ENCODE data around the gene TMEM132D.

Gene TMEM132D

DNA sequence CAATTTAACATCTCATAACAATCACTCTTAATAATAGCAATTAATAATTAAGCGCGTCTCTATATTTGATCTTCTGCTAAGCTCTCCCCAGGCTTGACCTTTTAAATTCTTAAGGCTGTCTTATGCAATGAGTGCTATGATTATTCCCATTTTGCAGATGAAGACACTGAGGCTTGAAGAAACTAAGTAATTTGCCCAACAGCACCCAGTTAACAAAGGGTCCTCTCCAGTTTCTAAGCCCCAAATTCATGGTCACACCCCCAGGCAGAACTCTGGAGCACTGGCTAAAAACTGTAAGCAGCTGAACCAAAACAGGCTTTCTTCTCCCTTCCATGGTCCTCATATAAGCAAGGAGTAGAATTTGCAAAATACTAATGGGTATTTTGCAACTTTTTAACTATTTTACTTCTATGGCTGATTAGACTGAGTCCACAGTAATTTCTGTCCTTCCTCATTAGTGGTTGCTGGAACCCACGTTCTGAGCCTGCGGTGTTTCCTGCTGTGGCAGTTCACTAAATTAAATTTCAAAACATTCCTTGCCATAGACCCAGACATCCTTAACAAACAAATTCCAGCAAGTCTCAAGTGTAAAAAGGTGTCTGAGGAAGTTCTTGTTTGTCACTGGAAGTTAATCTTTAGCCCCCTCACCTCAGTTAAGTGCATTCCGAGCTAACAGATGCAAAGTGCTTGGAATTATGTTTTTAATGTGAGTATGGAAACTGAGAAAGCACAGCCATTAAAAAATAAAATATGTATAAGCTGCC lies 76.5 kb downstream of the TMEM132D start:
- no peak for DNase-seq (ENCODE audit: low read depth in 2 of 2, low spot score in 1 of 2)

DNA sequence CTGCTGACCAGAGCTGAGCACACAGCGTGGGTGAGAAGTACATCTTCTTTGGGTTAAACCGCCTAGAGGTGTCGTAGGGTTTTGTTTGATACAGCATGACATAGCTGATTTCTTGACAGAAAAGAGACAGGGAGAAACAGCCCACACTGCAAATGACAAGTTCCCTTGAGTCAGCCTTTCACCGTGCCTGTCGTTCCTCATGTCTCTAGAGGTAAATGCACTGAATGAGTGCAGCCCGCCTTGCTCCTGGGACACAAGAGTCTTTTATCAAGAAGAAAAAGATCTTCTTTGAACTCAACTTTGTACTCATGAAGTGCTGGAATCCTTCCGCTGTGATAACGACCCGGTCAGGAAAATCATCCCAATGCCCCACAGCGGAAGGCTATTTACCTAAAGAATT lies 77.6 kb downstream of the TMEM132D start:
- no peak for DNase-seq (ENCODE audit: low read depth in 2 of 2, low spot score in 1 of 2)

DNA sequence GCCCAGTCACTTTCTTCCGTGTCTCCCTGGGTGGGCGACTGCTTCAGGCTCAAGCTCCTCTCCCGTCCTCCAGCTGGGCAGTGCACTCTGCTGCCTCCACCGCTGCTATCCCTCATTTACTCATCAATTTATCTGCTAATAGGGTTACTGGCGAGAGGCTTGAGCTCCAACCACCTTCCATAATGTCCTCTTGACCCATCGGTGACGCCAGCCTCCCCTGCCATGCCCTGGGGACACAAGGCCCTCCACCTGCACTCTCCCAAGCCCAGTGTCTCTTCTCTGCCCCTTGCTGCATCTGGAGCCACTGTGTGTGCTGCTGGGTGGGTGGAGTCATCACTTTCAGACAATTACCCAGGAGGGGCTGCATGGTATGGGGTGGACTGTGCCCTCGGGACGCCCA lies 78.5 kb downstream of the TMEM132D start:
- DNase-seq (ENCODE audit: low read depth in 2 of 2, low spot score in 1 of 2), result no peak

DNA sequence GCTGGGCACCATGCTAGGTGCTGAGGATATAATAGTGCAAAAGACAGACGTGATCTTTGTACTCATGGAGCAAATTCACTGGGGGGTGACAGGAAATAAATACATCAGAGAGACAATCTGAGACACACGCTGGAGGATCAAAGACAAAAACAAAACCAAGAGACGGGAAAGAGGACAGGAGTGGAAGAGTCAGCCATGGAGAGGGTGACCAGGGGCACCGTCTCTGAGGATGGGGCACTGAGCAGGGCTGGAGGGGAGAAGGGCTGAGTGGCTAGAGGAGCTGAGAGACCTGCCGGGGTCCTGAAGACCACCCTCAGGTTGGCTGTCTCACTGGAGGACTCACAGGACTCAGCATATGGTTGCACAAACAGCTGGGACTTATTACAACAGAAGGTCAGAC lies 81.9 kb downstream of the TMEM132D start:
- DNase-seq (ENCODE audit: low read depth in 2 of 2, low spot score in 1 of 2), result no peak

DNA sequence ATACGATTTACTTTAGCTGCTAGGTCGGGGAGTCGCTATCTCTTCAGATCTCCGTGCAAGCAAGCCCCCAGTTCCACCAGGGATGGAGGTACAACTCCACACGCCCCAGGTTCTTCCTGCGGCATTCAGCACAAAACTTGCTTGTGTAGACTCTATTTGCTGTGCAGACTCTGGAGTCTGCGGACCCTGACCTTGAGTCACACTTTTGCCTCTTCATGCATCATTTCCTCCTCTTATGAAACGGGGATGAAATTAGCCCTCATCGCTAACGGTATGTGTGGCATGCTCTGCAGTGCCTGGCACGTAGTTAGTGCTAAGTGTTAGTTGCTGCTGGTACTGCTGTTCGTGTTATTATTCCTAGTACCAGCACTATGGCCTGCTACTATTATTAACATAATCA lies 84.4 kb downstream of the TMEM132D start:
- DNase-seq (ENCODE audit: low read depth in 2 of 2, low spot score in 1 of 2), result no peak

DNA sequence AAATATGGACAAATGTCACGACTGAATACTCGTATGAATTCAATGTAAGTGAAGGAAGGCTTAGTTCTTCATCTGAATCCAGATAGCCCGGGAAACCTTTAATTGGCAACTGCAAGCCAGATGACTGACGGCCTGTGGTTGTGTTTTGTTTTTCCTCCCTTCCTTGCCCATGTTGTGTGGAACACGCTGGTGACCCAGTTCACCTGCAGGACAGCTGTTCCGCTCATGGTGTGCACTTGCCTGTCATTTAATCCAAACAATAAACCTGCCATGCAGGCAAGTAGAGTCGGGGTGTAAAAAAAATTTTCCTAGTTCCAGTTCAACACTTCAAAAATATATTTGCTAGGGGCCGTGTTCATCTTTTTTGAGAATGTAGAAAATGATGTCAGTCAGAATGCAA lies 88.0 kb downstream of the TMEM132D start:
- no peak for DNase-seq (ENCODE audit: low read depth in 2 of 2, low spot score in 1 of 2)

DNA sequence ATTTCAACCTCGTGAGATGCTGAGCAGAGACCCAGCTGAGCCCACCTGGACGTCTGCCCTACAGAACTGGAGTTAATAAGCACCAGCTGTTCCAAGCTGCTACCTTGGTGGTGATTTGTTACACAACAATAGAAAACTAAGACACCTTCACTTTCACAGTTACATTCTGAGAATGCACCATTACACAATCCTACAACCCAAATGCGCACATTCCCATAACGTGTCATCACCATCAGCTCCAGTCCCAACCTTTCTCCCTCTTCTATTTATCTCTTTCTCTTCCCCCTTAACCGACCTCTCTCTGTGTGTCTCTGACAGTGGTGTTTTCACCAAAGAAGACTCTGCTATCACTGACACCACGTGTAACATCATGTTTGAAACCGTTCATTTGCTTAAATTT lies 91.9 kb downstream of the TMEM132D start:
- no peak for DNase-seq (ENCODE audit: low read depth in 2 of 2, low spot score in 1 of 2)

DNA sequence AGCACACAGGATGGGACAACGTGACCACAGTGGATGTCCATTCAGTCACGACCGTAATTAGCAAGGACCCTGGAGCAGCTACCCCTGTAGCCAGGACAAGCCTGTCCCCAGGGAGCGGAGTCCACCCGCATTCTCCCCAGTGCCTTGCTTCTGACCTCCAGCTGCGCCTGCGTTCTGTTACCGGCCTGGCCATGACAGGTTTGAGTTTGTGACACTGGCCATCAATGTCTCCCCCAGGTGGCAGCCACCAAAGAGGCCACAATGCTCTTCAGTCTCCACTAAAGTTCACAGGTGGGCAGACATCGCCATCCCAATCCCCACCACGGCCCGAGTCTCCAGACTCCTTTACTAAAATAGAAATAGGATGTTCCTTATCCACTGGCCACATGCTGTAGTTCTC lies 96.7 kb downstream of the TMEM132D start:
- DNase-seq (ENCODE audit: low read depth in 2 of 2, low spot score in 1 of 2), result no peak

DNA sequence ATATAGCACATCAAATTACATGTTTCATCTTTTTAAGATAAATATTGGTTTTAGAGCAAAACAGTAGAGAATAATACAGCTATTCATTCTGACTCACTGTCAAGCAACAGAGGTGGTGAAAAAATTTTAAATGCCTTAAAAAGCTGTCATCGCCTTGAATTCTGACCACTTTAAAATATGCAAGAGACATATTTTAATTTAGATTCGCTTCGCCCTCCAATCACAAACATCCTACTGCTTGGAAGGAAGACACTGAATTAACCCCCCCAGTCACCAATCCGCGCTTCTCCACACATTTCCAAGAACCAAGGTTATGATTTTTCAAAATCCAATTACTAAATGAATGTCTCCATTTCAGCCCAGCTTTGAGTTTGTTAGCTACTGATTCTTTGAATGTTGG lies 112.4 kb downstream of the TMEM132D start:
- no peak for DNase-seq (ENCODE audit: low read depth in 2 of 2, low spot score in 1 of 2)

DNA sequence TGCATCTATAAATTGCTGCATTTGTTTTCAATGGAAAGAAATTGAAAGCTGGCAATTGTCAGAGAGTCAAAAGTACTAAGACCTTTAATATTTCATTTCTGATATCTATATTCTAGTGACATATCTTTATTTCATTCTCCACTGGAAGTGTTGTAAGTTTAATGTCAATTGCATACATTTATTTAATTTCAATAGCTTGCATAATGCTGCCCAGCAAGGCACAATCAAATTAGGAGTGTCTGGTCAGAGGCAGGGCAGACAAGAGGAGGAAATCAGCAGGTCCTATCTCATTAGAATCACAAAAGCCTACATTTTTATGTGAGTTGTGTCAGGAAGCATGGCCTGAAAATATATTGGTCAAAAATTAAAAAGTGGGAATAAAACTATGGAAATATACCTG lies 112.9 kb downstream of the TMEM132D start:
- no peak for DNase-seq (ENCODE audit: low read depth in 2 of 2, low spot score in 1 of 2)

DNA sequence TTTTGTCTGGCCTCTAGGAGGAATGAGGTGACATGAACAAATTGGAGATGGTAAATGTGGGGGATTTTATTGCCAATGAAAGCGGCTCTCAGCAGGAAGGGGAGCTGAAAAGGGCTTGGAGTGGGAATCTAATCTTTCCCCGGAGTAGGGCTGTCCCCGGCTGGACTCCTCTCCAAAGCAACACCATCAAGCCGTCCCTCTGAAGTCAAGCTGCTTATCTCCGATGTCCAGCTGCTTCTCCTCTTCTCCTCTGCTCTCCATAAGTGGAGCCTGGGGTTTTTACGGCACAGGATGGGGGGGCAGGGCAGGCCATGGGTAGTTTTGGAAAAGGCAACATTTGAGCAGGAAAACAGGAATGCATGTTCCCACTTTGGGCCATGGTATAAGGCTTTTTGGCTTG lies 113.5 kb downstream of the TMEM132D start:
- DNase-seq (ENCODE audit: low read depth in 2 of 2, low spot score in 1 of 2), result no peak

DNA sequence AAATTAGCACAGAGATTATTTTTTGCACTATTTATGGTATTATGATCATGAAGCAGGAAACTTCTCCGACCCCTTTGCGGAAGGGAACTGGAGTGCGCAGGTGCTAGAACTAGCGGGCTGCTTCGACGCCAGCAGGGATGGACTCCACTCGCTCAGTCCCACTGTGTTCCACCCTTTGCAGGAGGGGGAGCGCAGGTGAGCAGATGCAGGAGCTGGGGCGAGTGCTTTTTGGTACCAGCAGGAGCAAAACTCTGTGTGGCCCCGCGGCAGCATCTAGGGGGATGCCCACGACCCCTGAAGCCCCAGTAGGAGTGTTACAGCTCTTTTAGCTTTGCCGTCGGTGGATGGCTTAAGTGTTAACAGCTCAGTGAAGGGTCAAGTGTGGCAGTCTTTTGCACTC lies 113.9 kb downstream of the TMEM132D start:
- no peak for DNase-seq (ENCODE audit: low read depth in 2 of 2, low spot score in 1 of 2)

DNA sequence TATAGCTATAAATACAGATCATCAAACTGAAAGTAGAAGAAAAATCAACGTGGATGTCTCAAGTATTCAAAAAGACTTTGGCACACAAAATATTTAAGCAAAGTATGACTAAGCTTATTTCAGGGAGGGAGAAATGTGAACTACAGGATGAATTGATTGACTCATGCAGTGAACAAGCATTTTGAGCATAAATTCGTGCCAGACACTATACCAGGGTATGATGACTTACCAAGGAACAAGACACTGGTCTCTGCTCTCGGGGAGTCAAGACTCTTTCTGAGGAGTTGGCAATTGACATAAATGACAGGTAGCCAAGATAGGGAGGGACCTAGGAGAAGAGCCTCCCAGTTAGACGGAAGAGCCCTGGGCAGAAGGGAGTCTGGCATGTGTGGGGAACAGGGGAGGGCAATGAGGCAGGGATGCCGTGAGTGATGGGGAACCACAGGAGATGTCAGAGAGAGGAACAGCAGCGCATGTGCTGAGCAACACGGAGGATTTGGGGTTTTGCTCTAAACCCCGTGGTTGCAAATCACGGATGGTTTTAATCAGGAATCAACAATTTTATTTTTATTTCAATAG lies 115.2 kb downstream of the TMEM132D start:
- DNase-seq (ENCODE audit: low read depth in 2 of 2, low spot score in 1 of 2), result no peak

DNA sequence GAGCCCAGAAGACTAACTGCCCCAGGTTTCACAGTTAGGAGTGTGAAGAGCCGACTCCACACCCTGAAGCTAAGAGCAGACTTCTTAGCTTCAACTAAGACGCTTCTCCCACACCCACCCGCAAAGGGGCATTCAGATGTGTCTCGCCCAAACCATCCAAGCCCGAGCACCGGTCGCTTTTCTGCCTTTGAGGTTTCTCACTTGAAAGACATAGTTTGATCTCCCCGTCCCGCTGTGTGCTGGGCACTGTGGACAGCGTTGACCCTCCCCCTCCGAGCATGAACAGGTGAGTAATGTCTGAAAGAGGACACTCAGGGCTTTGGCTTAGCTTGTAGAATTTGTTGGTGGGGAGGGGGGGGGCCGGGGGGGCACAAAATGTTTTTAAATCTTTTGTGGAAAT lies 123.8 kb downstream of the TMEM132D start:
- no peak for DNase-seq (ENCODE audit: low read depth in 2 of 2, low spot score in 1 of 2)

DNA sequence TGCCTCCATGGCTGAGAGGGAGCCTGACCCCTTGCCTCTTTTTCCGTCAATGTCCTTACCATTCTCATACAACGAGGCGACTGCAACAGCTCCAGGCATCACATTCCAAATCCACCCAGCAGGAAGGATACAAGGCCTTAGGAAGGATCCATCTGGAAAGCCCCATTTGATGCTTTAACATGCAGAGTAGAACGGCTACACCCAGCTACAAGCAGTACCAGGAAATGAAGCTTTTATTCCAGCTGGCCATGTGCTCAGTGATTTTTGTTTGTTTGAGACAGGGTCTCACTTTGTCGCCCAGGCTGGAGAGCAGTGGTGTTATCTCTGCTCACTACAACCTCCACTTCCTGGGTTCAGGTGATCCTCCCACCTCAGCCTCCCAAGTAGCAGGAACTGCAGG lies 124.8 kb downstream of the TMEM132D start:
- no peak for DNase-seq (ENCODE audit: low read depth in 2 of 2, low spot score in 1 of 2)

DNA sequence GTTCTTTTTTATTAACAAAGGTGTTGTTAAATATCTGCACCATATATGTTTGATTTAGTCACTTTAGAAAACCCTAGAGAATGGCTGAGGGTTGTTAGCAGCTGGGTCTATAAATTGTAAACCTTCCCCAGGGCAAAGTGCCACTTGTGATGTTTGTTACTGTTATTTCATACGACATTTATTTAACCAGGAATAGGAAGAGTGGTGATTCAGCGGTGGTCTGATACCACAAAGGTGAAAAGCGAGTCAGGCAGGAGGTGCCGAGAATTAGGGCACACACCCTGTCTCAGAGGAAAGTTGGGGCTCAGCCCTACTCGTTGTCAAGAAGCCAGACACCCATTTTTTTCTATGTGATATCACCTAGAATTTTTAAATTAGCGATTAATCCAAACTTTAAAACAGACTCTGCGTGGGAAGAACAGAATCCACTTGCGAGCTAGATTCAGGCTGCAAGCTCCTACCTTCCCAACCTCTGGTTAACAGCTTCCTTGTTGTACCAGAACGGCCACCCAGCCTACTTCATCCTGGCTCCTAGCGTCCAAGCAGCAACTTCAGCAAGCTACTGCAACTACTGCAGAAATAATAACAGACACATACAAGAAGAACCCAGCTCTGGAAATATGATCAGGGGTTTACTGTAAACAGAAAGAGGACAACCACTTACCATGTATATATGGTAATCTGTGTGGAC lies 126.7 kb downstream of the TMEM132D start:
- DNase-seq (ENCODE audit: low read depth in 2 of 2, low spot score in 1 of 2), result no peak

DNA sequence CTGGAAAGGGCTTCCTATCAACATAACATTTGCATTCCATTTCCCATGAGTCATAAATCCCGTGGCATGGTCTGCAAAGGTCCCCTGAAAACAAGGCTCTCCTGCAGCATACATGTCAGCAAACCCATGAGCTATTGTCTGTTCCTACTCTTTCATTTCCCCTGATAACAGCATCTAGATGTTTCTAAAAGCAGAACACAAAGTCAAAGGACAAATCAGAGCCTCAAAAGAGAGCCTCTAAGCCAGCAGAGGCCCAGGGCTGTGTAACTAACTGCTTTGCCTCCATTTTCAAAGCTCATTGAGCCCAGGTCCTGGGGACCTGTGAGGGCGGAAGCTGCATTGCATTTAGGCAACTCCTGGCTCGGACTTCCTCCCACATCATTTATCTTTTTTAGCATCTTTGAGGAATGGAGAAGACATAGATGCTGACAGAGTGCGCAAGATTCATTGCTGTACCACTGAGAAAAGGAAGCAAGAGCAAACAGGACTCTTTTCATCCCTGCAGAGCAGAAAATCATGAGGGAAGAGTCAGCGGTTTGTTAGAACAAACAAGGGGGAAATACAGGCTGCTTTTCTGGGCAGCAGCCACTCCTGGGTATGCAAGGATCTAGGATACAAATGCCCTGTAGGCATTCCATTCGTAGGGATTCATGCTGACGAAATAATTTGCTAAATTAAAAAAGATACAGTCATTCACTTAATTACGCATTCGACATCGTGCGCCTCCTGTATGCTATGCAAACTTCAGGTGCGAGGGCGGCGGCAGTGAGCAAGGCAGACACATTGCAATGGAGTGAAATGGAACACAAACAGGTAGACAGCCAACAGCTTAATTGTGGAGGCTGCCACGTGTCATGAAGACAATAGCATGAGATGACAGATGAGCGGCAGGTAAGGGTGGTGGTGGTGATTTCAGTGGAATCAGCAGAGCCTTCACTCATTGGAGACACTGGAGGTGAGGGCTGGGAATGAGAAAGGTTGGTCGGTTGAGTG lies 131.0 kb downstream of the TMEM132D start:
- DNase-seq (ENCODE audit: low read depth in 2 of 2, low spot score in 1 of 2), result no peak

DNA sequence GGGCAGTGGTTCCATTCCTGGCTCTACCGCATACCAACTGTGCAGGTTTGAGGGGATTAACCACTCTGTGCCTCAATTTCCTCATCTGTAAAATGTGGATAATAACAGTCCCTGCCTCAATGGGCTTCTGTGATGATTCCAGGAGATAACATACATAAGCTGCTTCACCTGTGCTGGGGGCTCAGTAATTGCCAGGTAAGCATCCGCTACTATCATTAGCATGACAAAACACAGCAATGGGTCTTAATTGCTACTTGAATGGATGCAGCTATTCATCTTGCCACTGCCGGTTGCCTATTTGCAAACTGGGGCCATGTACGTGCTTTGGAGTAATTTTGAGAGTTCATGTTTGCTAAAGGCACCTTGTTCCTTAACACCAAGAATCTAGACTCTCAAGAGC lies 132.6 kb downstream of the TMEM132D start:
- no peak for DNase-seq (ENCODE audit: low read depth in 2 of 2, low spot score in 1 of 2)

DNA sequence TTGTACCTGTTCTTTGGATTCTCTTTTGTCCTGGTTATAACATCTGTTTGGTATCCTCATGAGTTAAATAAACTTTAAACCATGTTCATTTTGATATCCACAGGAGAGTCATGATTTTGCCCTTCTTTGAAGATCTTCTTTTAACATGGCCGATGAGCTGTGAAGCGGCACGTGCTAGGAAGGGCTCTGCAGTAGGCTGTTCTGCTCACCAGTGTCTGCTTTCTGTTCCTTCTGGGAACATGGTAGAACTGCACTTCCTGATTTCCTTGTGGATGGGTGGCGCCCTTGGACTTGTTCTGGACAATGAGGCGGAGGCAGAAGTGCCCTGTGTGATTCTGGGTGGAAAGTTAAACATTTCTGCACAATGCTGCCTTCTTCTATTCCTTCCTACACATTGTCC lies 138.1 kb downstream of the TMEM132D start:
- no peak for DNase-seq (ENCODE audit: low read depth in 2 of 2, low spot score in 1 of 2)

DNA sequence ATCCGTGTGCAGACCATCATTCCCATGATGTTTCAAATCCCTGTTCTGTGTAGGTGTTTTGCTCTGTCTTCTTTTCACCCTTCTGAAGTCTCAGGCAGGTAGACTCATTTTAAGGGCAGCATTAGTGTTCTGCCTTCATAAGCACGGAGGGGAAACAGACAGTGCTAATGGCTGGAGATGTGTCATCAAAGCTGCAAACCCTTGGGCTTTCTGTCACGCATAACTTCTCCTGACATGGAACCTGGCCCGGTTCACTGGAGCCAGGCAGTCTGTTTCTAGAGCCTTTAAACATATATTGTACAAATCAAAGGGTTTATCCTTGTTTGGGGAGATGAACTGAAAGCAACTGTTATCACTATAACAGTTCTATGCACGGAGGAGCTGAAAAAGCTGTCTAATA lies 141.4 kb downstream of the TMEM132D start:
- DNase-seq (ENCODE audit: low read depth in 2 of 2, low spot score in 1 of 2), result no peak

DNA sequence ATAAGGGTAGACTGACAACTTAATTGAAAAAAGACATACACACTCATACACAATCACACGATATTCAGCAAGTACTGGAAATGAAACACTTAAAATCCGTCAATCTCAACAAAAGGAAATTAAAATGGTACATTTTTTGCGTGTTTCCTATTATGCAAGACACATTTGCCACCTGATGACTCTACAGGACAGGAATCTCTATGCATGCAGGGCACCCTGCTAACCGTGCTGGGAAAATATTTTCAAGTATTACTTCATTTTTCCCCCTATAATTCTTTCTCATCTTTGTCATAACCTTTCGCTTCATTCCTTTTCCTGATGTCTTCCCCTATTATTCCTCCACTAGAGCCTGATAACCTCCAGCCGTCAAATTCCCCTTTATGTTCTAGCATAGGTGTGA lies 150.2 kb downstream of the TMEM132D start:
- no peak for DNase-seq (ENCODE audit: low read depth in 2 of 2, low spot score in 1 of 2)
